Ectodermal cell (in vitro differentiated cells): ENCODE measurements around the gene SLC22A4.

Experiments
- H3K27ac ChIP-seq: 2 replicates; pipeline ENCODE4 v1.7.0; 2013; ENCODE audit warnings: mild to moderate bottlenecking, low read depth, low read length; ENCODE audit not compliant: insufficient read depth, poor library complexity, severe bottlenecking
- H3K27me3 ChIP-seq: 2 replicates; pipeline ENCODE4 v1.7.0; 2013; ENCODE audit warnings: mild to moderate bottlenecking, low read length; ENCODE audit not compliant: insufficient read depth, control insufficient read depth, poor library complexity, severe bottlenecking
- H3K36me3 ChIP-seq: one replicate; pipeline ENCODE4 v1.7.0; 2013; ENCODE audit warnings: low read length; ENCODE audit not compliant: control insufficient read depth, insufficient read depth
- H3K4me1 ChIP-seq: one replicate; pipeline ENCODE4 v1.7.0; 2013; ENCODE audit warnings: low read length; ENCODE audit not compliant: control insufficient read depth, insufficient read depth
- H3K4me3 ChIP-seq: 2 replicates; pipeline ENCODE4 v1.7.0; 2013; ENCODE audit warnings: low read depth, low read length, control low read depth; ENCODE audit not compliant: insufficient read depth
- H3K9me3 ChIP-seq: 2 replicates; pipeline ENCODE4 v1.7.0; 2013; ENCODE audit warnings: mild to moderate bottlenecking, low read length, moderate library complexity; ENCODE audit not compliant: control insufficient read depth
- WGBS, 2 experiments: methylation state at CpG; one replicate each; pipeline ENCODE4 v1.1.7; 2013; ENCODE audit warnings: missing lambda C conversion rate in 2 of 2; 5-methylcytosine and 5-hydroxymethylcytosine counted together

Gene SLC22A4

DNA sequence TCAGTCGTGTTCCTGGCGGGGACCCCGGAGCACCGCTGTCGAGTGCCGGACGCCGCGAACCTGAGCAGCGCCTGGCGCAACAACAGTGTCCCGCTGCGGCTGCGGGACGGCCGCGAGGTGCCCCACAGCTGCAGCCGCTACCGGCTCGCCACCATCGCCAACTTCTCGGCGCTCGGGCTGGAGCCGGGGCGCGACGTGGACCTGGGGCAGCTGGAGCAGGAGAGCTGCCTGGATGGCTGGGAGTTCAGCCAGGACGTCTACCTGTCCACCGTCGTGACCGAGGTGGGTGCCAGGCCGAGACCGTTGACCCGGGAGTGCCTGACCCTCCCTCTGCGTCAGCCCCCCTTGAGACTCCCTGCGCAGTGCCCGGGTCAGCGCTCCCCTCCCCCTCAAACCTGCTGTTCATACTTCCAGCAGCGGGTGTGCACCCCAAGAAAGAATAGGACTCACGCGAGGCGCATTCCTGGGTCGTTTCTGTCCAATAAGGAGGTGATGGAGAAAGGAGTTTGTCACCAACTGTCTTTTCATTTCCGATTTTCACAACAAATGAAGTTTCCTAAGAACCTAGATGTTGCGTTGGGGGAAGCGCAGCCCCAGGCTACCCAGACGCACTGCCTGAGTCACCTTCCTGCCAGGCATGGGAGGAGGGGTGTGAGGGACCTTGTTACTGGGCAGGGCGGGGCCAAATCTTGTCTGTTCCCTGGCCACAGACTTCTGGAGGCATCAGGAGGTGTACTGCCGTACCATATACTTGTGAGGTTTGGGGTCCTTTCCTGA lies 722 bp downstream of the SLC22A4 start:
- WGBS, 2 experiments: 4% methylated on average over 50 of the region's 50 CpGs
- peak overlapping the region; percentile 56 for H3K4me3 ChIP-seq
- no peaks in the 10 kb centered on the region for H3K36me3 ChIP-seq
- no peaks in the 10 kb centered on the region for H3K9me3 ChIP-seq
- peaks cover 16% of the 10 kb centered on the region for H3K4me1 ChIP-seq
- H3K27ac ChIP-seq: no peak overlapping the region
- H3K27me3 ChIP-seq: peaks cover 27% of the 10 kb centered on the region

DNA sequence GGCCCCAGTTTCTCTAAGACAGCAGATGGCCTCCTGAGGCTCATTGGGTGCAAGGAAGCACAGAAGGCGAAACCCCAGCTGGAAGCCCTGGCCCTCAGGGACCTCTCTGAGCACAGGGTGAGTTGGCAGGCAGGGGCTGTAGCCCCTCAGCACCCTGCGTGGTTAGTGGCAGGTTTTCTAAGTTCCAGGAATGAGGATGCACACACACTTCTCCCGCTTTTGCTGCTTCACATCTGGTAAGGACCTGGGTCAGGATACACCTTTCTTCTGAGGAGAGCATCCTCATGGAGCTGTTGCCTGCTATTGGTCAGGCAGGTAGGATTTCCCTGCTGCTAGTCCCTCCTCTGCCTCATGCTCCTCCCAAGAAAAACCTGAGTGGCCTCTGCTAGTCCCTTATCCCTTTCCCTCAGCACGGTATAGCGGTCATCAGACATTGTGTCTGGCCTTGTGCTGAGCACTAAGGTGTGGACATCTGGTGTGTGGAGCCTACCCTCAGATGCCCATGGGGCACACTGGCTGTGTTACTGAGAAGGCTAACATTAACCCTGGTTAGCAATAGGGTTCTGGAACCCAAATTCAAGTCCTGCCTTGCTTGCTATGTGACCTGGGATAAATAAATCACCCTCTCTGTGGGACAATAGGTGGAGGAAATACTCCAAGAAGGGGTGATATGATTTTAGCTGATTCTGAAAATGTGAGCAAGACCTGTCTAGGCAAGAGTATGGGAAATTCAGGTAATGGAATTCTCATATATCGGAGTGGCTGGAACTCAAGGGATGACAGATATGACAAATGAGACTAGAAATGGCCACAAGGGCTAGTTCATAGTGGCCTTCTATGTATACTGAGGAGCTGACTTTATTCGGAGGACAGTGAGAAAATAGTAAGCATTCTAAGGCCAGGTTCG lies 1.6 kb downstream of the SLC22A4 start:
- Histone ChIP-seq H3K36me3 (no peaks in the 10 kb centered on the region), H3K27me3 (peaks cover 27% of the 10 kb centered on the region), H3K9me3 (no peaks in the 10 kb centered on the region), H3K4me1 (peaks cover 16% of the 10 kb centered on the region), H3K27ac (no peak overlapping the region), H3K4me3 (no peak overlapping the region)
- WGBS, 2 experiments: 90 to 91% methylated on average over 8 of the region's 8 CpGs

DNA sequence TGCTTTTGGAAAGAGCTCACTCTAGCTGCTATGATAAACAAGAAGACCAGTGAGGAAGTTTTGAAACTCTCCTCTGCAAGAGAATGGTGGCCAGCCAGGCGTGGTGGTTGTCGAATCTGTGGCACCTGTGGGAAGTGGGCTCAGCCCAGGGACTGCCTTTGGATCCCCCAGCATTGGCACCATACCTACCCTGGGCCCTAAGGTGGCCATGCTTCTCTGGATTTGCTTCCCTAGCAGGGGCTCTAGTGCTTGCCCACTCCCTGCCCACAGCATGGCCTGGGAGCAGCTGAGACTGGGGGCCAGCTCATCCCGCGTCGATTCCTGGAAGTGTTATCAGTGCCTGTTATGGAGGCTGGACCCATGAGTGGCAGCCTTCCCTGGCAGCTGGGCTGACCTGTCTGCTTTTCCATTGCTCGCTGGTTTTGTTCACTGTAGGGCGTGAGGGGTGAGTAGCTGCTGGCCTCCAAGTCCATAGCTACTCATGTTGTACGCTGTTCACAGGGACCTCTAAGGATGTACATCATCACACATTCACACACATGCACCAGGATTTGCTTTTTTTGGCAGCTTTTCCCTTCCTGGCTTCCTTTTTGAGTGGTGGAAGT lies 2.3 kb downstream of the SLC22A4 start:
- Histone ChIP-seq H3K4me1 (peaks cover 16% of the 10 kb centered on the region), H3K27me3 (peaks cover 27% of the 10 kb centered on the region), H3K4me3 (no peak overlapping the region), H3K36me3 (no peaks in the 10 kb centered on the region), H3K9me3 (no peaks in the 10 kb centered on the region), H3K27ac (no peak overlapping the region)
- 90 to 95% methylated on average over 8 of the region's 8 CpGs for WGBS, 2 experiments

DNA sequence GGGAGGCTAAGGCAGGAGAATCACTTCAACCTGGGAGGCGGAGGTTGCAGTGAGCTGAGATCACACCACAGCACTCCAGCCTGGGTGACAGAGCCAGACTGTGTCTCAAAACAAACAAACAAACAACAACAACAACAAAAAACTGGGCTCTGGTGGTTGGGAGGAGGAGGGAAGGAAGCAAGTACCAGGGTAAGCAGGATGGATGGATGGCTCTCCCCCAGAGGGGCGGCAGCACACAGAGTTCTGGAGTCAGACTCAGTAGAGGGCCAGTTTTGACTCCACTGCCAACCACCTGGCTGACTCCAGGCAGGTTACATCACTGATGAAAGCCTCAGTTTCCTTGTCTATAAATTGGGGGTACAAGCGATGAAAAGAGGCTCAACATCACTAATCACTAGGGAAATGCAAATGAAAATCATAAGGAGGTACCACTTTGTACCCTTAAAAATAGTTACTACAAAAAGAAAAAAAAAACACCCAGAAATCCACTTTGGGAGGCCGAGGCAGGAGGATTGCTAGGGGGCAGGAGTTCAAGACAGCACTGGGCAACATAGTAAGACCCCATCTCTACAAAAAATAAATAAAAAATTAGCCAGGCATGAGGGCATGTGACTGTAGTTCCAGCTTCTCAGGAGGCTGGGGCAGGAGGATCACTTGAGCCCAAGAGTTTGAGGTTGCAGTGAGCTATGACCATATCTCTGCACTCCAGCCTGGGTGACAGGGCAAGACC lies 3.2 kb downstream of the SLC22A4 start:
- Histone ChIP-seq H3K36me3 (no peaks in the 10 kb centered on the region), H3K9me3 (no peaks in the 10 kb centered on the region), H3K4me1 (peaks cover 16% of the 10 kb centered on the region), H3K4me3 (no peak overlapping the region), H3K27ac (no peak overlapping the region), H3K27me3 (peaks cover 27% of the 10 kb centered on the region)
- WGBS, 2 experiments: 87 to 93% methylated on average over 4 of the region's 4 CpGs

DNA sequence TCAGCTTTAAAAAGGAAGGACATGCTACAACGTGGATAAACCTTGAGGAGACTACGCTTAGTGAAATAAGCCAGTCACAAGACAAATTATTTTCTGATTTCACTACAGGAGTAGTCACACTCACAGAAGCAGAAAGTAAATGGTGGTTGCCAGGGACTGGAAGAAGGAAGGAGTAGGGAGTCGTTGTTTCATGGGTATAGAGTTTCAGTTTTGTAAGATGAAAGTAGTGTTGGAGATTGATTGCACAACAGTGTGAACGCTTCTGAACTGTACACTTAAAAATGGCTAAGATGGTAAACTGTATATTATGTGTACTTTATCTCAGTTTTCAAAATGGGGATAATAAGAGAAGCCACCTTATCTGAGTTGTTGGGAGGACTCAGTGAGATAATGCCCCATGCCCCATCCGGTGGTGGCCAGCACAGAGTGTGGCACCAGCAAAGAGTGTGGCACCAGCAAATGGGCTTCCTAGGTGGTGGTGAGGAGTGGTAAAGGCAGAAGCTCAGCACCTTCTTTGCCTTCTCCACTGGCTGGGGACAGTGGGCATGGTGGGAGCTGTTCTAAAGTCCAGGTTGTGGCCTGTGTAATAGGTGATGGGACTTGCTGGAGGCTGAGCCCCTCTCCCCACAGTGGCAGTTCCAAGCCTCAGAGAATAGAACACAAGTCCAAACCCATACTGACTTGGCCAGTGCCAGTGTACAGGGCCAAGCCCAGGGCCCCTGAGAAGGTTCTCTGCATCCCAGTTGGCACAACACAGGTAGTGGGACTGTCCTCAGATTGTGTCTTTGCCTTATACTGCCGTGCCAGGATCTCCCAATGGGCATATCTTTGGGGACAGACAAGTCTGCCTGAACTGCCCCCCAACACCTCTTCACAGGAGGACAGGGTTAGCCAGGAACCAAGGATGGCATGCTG lies 4.4 kb downstream of the SLC22A4 start:
- WGBS, 2 experiments: 92 to 95% methylated on average over 6 of the region's 6 CpGs
- peaks cover 7% of the 10 kb centered on the region for H3K4me1 ChIP-seq
- H3K27me3 ChIP-seq: peaks cover 27% of the 10 kb centered on the region
- no peak overlapping the region for H3K4me3 ChIP-seq
- H3K9me3 ChIP-seq: no peaks in the 10 kb centered on the region
- H3K27ac ChIP-seq: no peak overlapping the region
- no peaks in the 10 kb centered on the region for H3K36me3 ChIP-seq

DNA sequence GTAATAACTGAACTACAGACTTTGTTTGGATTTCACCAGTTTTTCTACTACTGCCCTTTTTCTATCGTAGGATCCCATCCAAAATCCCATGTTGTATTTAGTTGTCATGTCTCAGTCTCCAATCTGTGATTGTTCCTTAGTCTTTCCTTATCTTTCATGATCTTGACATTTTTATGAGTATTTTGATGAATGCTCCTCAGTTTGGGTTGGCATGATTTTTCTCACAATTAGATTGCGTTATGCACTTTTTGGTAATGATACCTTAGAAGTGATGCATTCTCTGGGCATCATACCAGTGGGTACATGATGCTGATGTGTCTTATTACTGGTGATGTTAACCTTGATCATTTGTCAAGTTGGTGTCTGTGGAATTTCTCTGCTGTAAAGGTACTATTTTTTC lies 5.7 kb downstream of the SLC22A4 start:
- WGBS, 2 experiments: 90 to 91% methylated on average over 2 of the region's 2 CpGs
- Histone ChIP-seq H3K27me3 (peaks cover 19% of the 10 kb centered on the region), H3K36me3 (no peaks in the 10 kb centered on the region), H3K4me3 (no peak overlapping the region), H3K9me3 (no peaks in the 10 kb centered on the region), H3K4me1 (peaks cover 10% of the 10 kb centered on the region), H3K27ac (no peak overlapping the region)

DNA sequence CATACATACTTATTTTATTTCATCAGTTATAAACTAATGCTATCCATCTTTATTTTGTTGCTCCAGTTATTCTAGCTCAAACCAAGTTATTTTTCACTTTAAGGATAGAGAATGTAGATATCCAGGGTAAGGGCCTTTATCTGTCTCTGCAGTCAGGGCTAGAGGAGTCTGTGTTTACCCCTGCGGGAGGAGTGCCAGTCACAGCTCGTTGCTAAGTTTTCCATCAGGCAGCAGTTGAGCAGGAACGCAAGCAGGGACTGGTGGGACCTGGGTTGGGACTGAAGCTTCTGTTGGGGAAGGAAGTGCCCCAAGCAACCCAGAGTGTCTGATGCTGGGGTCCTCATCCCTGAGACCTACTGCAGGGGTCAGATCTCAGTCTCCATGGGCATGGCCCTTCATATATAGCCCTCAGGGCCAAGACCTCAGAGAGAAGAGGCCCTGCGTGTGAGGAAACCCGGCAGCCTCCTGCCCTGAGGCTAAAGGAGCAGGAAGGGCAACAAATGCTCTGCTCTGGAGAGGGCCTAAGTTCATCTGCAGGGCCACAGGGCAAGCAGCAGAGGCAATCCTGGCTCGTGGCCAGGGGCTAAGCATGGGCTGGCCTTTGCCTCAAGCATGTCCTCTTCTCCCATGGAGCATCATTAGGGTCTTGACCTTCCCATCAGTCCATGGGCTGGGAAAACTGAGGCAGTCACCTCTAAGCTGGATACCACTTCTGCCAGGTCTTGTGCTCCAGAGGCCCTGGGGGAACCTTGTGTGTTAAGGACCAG lies 6.6 kb downstream of the SLC22A4 start:
- peaks cover 5% of the 10 kb centered on the region for H3K4me1 ChIP-seq
- H3K4me3 ChIP-seq: no peak overlapping the region
- WGBS, 2 experiments: 87 to 89% methylated on average over 6 of the region's 6 CpGs

DNA sequence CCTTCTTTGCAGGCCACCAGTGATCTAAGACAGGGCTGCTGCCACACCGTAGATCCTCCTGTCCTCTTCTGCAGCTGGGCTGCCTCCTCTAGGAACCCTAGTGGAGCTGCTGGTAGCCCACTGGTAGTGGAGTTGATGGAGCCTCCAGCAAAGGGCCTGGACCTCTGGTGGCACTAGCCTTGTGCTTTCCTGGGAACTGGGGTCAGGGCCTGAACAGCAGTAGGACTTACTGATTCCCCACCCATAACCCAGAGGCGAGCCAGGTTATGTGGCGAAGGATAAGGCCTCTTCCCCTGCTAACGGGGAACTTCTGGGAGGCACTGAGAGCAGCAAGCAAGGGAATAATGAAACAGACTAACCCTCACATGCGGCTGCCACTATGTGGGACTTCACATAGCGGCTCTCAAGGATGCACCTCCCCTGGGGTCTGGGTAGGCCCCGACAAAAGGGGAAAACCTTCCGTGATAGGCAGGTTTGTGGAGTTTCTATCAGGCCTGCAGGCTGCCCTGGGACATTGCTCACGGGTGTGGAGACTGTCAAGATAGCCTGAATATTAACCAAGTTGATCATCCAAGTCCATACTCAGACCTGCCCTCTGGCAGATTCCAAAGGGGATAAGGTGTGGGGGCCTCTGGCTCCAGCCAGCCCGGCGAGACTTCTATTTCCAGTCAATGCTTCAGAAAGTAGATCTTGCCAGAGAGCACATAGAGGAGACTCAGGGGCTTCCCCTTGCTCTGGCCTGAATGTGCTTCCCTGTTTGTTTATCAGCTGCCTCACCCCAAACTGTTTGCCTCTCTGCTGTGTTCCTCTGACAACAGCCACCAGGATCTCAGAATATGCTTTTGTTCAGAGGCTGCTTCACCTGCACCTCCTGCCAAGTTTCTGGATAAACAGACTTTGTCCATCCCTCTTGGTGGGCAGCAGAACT lies 7.4 kb downstream of the SLC22A4 start:
- Histone ChIP-seq H3K4me1 (peaks cover 5% of the 10 kb centered on the region), H3K27me3 (peaks cover 2% of the 10 kb centered on the region), H3K9me3 (no peaks in the 10 kb centered on the region), H3K36me3 (no peaks in the 10 kb centered on the region), H3K4me3 (no peak overlapping the region), H3K27ac (no peak overlapping the region)
- WGBS, 2 experiments: 87 to 90% methylated on average over 11 of the region's 11 CpGs

More for the DNA sequence above, 6.6 kb downstream of the SLC22A4 start:
- Histone ChIP-seq H3K36me3 (no peaks in the 10 kb centered on the region), H3K27ac (no peak overlapping the region), H3K27me3 (peaks cover 11% of the 10 kb centered on the region), H3K9me3 (no peaks in the 10 kb centered on the region)
